ENCODE measurements around the gene CAND1. TPM values are rescaled to one million over a fixed set of nuclear protein-coding genes. Genes with fewer than 3 reads are reported as not detected.

CAND1 gene
- total RNA-seq, 1 donor from 2014 or later: 70.4 TPM

DNA sequence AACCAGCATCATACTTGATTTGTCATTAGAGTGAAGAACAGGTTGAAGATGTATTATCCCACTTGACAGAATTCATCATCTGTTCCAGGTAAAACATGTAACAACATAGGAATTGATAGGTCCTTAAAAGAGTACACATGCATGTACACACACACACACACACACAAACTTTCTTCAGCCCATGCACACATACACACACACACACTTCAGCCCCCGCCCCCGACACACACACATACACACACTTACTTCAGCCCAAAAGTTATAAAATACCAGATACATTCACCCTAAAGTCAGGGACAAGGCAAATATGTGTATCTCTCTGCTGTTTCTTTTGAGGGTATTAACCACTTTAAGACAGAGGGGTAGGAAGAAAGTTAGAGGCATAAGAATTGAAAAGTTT is 15.4 kb downstream of the CAND1 start:
- TF ChIP-seq, protein P1, sequence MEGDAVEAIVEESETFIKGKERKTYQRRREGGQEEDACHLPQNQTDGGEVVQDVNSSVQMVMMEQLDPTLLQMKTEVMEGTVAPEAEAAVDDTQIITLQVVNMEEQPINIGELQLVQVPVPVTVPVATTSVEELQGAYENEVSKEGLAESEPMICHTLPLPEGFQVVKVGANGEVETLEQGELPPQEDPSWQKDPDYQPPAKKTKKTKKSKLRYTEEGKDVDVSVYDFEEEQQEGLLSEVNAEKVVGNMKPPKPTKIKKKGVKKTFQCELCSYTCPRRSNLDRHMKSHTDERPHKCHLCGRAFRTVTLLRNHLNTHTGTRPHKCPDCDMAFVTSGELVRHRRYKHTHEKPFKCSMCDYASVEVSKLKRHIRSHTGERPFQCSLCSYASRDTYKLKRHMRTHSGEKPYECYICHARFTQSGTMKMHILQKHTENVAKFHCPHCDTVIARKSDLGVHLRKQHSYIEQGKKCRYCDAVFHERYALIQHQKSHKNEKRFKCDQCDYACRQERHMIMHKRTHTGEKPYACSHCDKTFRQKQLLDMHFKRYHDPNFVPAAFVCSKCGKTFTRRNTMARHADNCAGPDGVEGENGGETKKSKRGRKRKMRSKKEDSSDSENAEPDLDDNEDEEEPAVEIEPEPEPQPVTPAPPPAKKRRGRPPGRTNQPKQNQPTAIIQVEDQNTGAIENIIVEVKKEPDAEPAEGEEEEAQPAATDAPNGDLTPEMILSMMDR (IDR thresholded peaks at IDR 0.05; ENCODE audit: insufficient read depth, low read length, poor library complexity, severe bottlenecking): no peak
- H3K4me3 ChIP-seq (ENCODE audit: low read depth, low read length): no peak overlapping the region
- H3K36me3 ChIP-seq (ENCODE audit: control insufficient read depth, insufficient read depth, low read length): no peaks in the 10 kb centered on the region
- H3K27me3 ChIP-seq (ENCODE audit: control insufficient read depth, insufficient read depth, low read length): no peaks in the 10 kb centered on the region
- no peak for DNase-seq (ENCODE audit: low read depth)

DNA sequence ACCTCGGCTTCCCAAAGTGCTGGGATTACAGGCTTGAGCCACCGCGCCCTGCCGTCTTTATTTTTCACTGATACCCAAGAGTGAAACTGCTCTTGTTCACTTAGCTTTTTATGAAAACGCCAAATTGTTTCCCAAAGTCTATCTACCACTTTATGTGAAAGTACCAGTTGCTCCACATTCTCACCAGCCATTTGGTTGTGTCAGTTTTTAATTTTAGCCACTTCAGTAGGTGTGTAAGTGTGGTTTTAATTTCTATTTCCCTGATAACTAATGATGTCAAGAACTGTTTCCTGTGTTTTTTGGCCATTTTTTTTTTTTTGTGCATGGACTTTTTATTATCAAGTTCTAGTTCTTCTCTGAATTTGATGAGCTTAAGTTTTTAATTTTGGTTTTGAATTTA is 17.1 kb downstream of the CAND1 start:
- TF ChIP-seq, protein P1 (IDR thresholded peaks at IDR 0.05; ENCODE audit: insufficient read depth, low read length, poor library complexity, severe bottlenecking): no peak
- H3K4me3 ChIP-seq (ENCODE audit: low read depth, low read length): no peak overlapping the region
- no peak for DNase-seq (ENCODE audit: low read depth)
- H3K27me3 ChIP-seq (ENCODE audit: control insufficient read depth, insufficient read depth, low read length): no peaks in the 10 kb centered on the region
- H3K36me3 ChIP-seq (ENCODE audit: control insufficient read depth, insufficient read depth, low read length): no peaks in the 10 kb centered on the region

DNA sequence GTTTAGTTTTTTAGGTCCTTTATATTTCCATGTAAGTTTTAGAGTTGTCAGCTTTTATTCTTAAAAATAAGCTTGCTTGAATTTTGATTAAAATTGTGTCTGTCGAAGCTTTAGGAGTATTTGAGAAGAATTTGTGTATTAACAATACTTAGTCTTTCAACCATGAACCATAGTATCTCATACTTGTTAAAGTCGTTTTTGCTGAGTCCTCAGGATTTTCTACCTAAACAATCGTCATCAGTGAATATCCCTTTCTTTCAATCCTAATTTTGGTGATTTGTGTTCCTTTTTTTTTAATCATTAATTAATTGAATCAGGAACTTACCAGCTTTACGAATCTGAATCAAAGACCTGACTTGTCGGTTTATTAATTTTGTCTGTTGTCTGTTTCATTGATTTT is 18.2 kb downstream of the CAND1 start:
- Histone ChIP-seq H3K4me3 (ENCODE audit: low read depth, low read length) (no peak overlapping the region), H3K27me3 (ENCODE audit: control insufficient read depth, insufficient read depth, low read length) (no peaks in the 10 kb centered on the region), H3K36me3 (ENCODE audit: control insufficient read depth, insufficient read depth, low read length) (no peaks in the 10 kb centered on the region)
- DNase-seq (ENCODE audit: low read depth): no peak
- TF ChIP-seq, protein P1 (IDR thresholded peaks at IDR 0.05; ENCODE audit: insufficient read depth, low read length, poor library complexity, severe bottlenecking): no peak

GRCh38 chr12:67288561-67288960 is 19.4 kb downstream of the CAND1 start:
- TF ChIP-seq, protein P1 (IDR thresholded peaks at IDR 0.05; ENCODE audit: insufficient read depth, low read length, poor library complexity, severe bottlenecking): no peak
- H3K4me3 ChIP-seq (ENCODE audit: low read depth, low read length): no peak overlapping the region
- no peak for DNase-seq (ENCODE audit: low read depth)
- no peaks in the 10 kb centered on the region for H3K27me3 ChIP-seq (ENCODE audit: control insufficient read depth, insufficient read depth, low read length)
- H3K36me3 ChIP-seq (ENCODE audit: control insufficient read depth, insufficient read depth, low read length): no peaks in the 10 kb centered on the region

- TF ChIP-seq, protein P1 (IDR thresholded peaks at IDR 0.05; ENCODE audit: insufficient read depth, low read length, poor library complexity, severe bottlenecking): no peak
- Histone ChIP-seq H3K4me3 (ENCODE audit: low read depth, low read length) (no peak overlapping the region), H3K27me3 (ENCODE audit: control insufficient read depth, insufficient read depth, low read length) (no peaks in the 10 kb centered on the region), H3K36me3 (ENCODE audit: control insufficient read depth, insufficient read depth, low read length) (no peaks in the 10 kb centered on the region)
- DNase-seq (ENCODE audit: low read depth): no peak
These were observed 21.2 kb downstream of the CAND1 start for GRCh38 chr12:67290378-67290777.

- H3K36me3 ChIP-seq (ENCODE audit: control insufficient read depth, insufficient read depth, low read length): no peaks in the 10 kb centered on the region
- H3K27me3 ChIP-seq (ENCODE audit: control insufficient read depth, insufficient read depth, low read length): no peaks in the 10 kb centered on the region
- TF ChIP-seq, protein P1 (IDR thresholded peaks at IDR 0.05; ENCODE audit: insufficient read depth, low read length, poor library complexity, severe bottlenecking): no peak
- no peak overlapping the region for H3K4me3 ChIP-seq (ENCODE audit: low read depth, low read length)
- DNase-seq (ENCODE audit: low read depth): no peak
These were observed 30.4 kb downstream of the CAND1 start for GRCh38 chr12:67299526-67299925.

All from kidney epithelial cell (primary cell).